HG02840 (cell line): Measurements from ENCODE around the gene CEP131.

Experiments
- ATAC-seq: cut with Tn5 transposase; IDR thresholded peaks from one replicate; pipeline ENCODE4 v1.9.1; 2021; ENCODE audit warnings: mild to moderate bottlenecking, moderate library complexity, moderate number of reproducible peaks; ENCODE audit not compliant: unreplicated experiment, low FRiP score

The CEP131 gene

GRCh38 chr17:81190591-81190990 is 32.2 kb downstream of the CEP131 start:
- ATAC-seq: no peak

GRCh38 chr17:81189670-81190530 is 32.9 kb downstream of the CEP131 start:
- no peak for ATAC-seq

GRCh38 chr17:81189016-81189415 is 33.7 kb downstream of the CEP131 start:
- ATAC-seq: no peak

GRCh38 chr17:81188491-81188840 is 34.3 kb downstream of the CEP131 start:
- no peak for ATAC-seq

GRCh38 chr17:81187586-81188490 is 34.9 kb downstream of the CEP131 start:
- ATAC-seq: no peak

- no peak for ATAC-seq
These were observed 35.6 kb downstream of the CEP131 start for GRCh38 chr17:81187120-81187519.

- ATAC-seq: no peak
These were observed 36.6 kb downstream of the CEP131 start for GRCh38 chr17:81186203-81186602.

GRCh38 chr17:81184555-81184954 is 38.2 kb downstream of the CEP131 start:
- no peak for ATAC-seq

- ATAC-seq: no peak
These were observed 39.0 kb downstream of the CEP131 start for GRCh38 chr17:81183807-81184206.

GRCh38 chr17:81183316-81183715 is 39.4 kb downstream of the CEP131 start:
- ATAC-seq: no peak

- ATAC-seq: no peak
These were observed 40.2 kb downstream of the CEP131 start for GRCh38 chr17:81182596-81182995.

GRCh38 chr17:81181811-81182185 is 41.0 kb downstream of the CEP131 start:
- ATAC-seq: no peak

- no peak for ATAC-seq
These were observed 41.6 kb downstream of the CEP131 start for GRCh38 chr17:81180836-81181810.

- ATAC-seq: no peak
These were observed 42.9 kb downstream of the CEP131 start for GRCh38 chr17:81179861-81180260.

GRCh38 chr17:81179220-81179619 is 43.5 kb downstream of the CEP131 start:
- no peak for ATAC-seq

GRCh38 chr17:81178136-81179091 is 44.4 kb downstream of the CEP131 start:
- no peak for ATAC-seq

- ATAC-seq: no peak
These were observed 46.1 kb downstream of the CEP131 start for GRCh38 chr17:81176666-81177065.

- ATAC-seq: no peak
These were observed 49.0 kb downstream of the CEP131 start for GRCh38 chr17:81173762-81174155.

GRCh38 chr17:81173052-81173761 is 49.6 kb downstream of the CEP131 start:
- ATAC-seq: no peak
